Loucy (cell line): ENCODE measurements around the gene SERPINI2.

Experiments used
- CTCF ChIP-seq: fragments of 200-600 bp; sonication (generic); conservative IDR thresholded peaks from 2 replicates; pipeline ENCODE4 v1.5.1; 2014; ENCODE audit warnings: mild to moderate bottlenecking, antibody characterized with exemption, low read length
- EZH2phosphoT487 ChIP-seq: fragments of 200-600 bp; IDR thresholded peaks from 2 replicates; pipeline ENCODE4 v1.6.1; 2018; ENCODE audit warnings: antibody characterized with exemption, mild to moderate bottlenecking, moderate library complexity, borderline replicate concordance

- TF ChIP-seq CTCF (no peak), EZH2phosphoT487 (no peak)
These were observed 10.1 kb upstream of the SERPINI2 start for GRCh38 chr3:167483708-167484475.
